ENCODE data around the gene MAGI1.

MAGI1 gene

DNA sequence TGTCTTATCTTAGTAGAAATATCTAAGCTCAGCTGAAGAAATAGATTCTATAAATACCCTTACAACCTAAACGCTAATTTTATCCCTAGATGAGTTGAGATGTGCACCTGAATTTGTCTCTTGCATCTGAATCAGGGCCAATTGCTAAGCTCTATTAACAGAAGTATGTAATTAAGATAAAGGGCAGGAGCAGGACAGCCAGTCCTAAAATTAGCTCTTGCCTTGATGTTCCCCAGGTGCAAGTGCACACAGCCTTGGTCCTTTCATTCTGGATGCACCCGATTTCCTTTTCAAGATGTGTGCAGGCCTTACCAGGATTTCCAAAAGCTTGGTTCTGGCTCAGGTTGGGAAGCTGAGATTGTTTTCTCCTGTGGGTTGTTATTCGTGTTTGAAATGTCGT lies 52.4 kb downstream of the MAGI1 start:
- H3K4me3 ChIP-seq (ENCODE audit: low read depth, low read length) = no peak overlapping the region
- no peak for DNase-seq (ENCODE audit: low read depth)

- no peak for DNase-seq (ENCODE audit: low read depth)
Measured at GRCh38 chr3:65984975-65985374, 53.7 kb downstream of the MAGI1 start.

DNA sequence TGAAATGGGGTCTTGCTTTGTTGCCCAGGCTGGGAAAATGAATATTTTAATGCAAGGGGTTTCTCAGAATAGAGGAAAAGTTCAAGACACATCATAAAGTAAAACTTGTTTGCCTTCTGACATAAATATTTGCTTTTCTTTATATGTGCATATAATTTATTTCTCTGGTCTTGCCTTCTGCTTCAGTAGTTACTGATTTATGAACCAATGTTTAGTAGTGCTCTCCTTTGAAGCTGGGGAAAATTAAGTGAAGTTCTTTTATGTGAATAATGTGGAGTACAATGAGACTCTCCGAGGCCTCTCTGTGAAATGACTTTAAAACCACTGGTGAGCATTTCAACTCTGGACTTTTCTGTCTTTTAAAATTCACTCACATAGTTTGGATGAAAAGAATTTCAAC lies 55.6 kb downstream of the MAGI1 start:
- H3K4me3 ChIP-seq (ENCODE audit: low read depth, low read length) = no peak overlapping the region
- DNase-seq (ENCODE audit: low read depth) = no peak

More at GRCh38 chr3:65984975-65985374, 53.7 kb downstream of the MAGI1 start:
- no peak overlapping the region for H3K4me3 ChIP-seq (ENCODE audit: low read depth, low read length)

DNA sequence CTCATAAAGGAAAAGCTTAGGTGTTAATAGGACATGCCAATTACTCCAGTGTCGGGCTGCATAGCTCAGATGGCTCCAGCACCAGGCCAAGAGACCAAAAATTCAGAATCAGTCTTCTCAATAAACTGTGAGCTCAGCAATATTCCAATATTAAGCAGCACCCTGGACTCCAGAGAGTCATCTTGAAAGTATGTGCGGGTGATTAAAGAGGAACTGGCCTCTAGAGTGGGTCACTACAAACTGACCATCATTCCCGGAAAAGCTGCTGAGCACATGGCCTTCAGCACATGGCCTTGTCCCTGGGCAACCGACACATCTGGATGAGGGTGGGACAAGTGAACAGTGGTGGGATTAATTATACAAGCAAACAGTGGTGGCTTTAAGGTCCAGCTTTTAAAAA lies 59.0 kb downstream of the MAGI1 start:
- H3K4me3 ChIP-seq (ENCODE audit: low read depth, low read length) = no peak overlapping the region
- DNase-seq (ENCODE audit: low read depth) = no peak

DNA sequence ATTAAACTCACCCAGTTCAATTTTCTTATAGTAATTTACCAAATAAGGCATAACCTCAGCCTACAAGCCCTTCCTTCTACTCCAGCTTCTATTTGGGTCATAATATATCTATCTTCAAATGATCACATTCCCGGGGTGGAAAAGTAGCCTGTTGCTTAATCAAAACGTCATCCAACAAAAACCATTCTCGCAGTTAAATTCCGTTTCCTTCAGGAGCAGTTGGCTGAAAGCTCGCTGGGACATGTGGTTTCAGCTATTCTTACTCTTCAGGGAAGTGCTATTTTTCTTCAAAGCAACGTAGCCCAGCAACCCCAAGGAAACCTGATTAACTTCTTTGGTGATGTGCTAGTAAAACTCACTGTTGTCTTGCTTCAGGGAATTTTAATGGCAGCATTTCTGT lies 59.6 kb downstream of the MAGI1 start:
- no peak overlapping the region for H3K4me3 ChIP-seq (ENCODE audit: low read depth, low read length)
- peak; percentile 75 for DNase-seq (ENCODE audit: low read depth)

- DNase-seq (ENCODE audit: low read depth) = no peak
- no peak overlapping the region for H3K4me3 ChIP-seq (ENCODE audit: low read depth, low read length)
Measured at GRCh38 chr3:65978116-65978515, 60.6 kb downstream of the MAGI1 start.

DNA sequence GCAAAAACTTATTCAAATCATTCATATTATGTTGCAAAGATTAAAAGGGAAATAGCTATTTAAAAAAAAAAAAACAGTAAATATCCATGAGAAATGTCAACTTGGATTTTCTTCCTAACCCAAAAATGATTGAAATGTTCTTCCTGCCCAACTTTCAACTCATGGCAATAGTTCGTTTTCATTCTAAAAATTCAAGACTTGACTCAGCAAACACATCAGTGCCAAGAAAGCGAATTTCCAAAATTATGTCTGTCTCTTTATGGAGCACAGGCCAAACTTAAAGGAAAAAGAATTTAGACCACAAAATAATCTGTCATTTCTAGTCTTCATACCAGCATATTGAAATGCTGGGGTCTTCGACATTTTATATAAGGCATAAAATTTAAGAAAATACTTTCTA lies 63.7 kb downstream of the MAGI1 start:
- H3K4me3 ChIP-seq (ENCODE audit: low read depth, low read length) = no peak overlapping the region
- DNase-seq (ENCODE audit: low read depth) = no peak

DNA sequence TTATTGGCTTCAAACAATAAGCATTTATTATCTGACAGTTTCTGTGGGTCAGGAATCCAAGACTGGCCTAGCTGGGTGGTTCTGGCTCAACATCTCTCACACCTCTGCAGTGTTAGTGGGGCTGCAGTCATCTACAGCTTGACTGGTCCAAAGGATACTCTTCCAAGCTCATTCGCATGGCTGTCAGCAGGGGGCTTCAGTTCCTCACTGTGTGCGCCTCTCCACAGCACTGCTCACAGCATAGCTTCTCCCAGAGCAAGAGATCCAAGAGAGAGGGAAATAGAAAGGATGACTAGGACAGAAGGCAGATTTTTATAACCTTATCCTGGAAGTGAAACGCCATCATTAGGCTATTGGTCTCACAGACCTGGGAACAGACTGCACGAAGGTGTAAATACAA lies 64.2 kb downstream of the MAGI1 start:
- no peak for DNase-seq (ENCODE audit: low read depth)
- H3K4me3 ChIP-seq (ENCODE audit: low read depth, low read length) = no peak overlapping the region

- no peak overlapping the region for H3K4me3 ChIP-seq (ENCODE audit: low read depth, low read length)
Measured at GRCh38 chr3:65972765-65973164, 66.0 kb downstream of the MAGI1 start.

DNA sequence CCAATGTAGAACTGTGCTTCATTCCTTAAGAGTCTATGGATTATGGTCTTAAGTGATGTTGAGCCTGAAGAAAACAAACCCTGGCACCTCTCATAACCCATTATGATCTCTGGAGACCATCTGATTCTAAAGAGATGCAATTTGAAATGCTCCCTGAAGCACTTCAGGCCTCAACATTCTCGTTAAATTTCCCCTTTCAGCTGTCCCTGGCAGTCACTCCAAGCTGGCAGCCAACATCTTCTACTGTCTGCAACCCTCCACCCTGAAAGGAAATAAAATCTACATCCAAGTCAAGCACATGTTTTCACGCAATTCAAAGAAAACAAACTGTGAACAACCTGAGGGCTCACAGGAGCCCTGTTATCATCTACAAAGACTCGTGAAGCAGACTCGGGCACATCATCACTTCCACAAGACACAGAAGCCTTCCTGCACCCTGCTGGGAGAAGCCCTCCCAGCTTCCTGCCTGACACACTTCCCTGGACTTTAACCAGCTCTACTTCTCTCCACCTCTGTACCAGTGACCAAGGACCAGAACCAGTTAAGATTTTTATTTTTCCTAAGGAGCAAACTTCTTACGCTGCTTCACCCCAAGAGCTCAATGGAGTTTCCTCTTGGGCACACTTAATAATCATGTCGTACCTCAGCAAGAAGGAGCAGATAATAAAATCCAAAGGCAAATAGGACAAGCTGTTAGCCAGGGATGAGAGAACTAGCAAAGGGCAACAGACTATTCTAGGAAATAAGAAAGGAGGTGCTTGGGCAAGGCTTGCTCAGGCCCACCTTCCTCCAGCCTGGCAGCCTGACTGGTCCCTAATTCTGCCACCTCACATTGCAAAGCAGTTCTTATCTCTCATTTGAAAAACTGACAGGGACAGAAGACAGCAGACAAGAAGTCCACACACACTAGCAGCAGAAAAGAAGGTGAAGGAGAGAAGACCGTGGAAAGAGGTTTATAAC lies 67.1 kb downstream of the MAGI1 start:
- no peak for DNase-seq (ENCODE audit: low read depth)
- H3K4me3 ChIP-seq (ENCODE audit: low read depth, low read length) = no peak overlapping the region

More at GRCh38 chr3:65972765-65973164, 66.0 kb downstream of the MAGI1 start:
- DNase-seq (ENCODE audit: low read depth) = no peak

- H3K4me3 ChIP-seq (ENCODE audit: low read depth, low read length) = no peak overlapping the region
- DNase-seq (ENCODE audit: low read depth) = no peak
Measured at GRCh38 chr3:65968996-65969395, 69.7 kb downstream of the MAGI1 start.

DNA sequence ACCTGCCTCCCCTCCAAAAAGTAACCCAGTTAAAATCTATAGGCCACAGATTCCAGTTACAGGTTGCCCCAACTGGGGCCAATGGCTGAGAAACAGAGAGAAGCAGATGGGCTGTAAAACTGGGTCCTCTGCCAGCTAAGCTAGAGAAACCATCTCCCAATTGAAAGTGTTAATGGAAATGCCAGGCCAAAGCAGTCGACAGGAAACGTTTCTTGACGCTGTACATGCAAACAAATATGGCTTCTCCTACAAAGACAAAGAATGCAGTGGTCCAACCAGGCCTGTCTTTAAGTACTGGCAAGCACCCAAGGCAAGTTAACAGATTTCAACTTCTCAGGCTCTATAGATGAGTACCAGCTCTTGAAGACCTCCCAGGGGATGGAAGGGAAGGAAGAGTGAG lies 71.3 kb downstream of the MAGI1 start:
- DNase-seq (ENCODE audit: low read depth) = no peak

GRCh38 chr3:65964838-65965237 lies 73.9 kb downstream of the MAGI1 start:
- no peak overlapping the region for H3K4me3 ChIP-seq (ENCODE audit: low read depth, low read length)
- no peak for DNase-seq (ENCODE audit: low read depth)

More for the DNA sequence above, 71.3 kb downstream of the MAGI1 start:
- H3K4me3 ChIP-seq (ENCODE audit: low read depth, low read length) = no peak overlapping the region

GRCh38 chr3:65963787-65964677 lies 74.7 kb downstream of the MAGI1 start:
- no peak overlapping the region for H3K4me3 ChIP-seq (ENCODE audit: low read depth, low read length)
- DNase-seq (ENCODE audit: low read depth) = peak; percentile 72

DNA sequence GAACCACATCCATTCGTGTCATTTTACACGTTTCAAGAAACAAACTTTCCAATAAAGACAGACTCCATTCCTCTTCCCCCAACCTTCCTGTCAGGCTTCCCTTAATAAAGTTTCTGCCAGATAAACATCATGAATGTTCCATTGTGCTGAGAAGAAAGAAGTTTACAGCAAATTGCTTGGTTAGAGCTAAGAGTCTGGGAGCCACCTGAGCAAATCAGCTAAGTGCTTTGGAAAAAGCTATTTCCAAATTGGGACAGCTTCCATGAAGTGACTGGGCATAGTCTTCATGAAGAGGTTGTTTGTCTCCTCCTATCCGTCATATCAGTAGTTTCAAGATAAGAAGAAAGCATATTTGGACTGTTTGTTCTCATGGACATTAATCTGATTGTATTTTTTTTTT lies 77.0 kb downstream of the MAGI1 start:
- H3K4me3 ChIP-seq (ENCODE audit: low read depth, low read length) = no peak overlapping the region
- DNase-seq (ENCODE audit: low read depth) = no peak

DNA sequence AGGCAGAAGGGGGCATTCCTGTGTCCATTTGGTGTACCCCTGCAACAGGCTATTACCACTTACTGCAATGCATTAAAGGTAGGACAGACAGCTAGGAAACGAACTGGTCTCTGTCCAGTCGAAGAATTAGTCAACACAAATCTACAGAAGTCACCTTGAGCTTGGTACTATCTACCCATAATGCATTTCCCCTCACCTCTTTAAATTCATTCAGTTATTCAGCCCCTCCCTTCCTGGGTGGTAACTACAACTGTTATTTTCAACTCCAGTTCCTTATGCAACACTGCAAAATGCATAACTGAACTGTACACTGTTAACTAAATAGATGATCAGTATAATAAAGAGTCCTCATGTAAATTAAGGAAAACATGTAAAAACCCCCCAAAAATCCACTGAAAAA lies 77.6 kb downstream of the MAGI1 start:
- DNase-seq (ENCODE audit: low read depth) = no peak
- H3K4me3 ChIP-seq (ENCODE audit: low read depth, low read length) = no peak overlapping the region

DNA sequence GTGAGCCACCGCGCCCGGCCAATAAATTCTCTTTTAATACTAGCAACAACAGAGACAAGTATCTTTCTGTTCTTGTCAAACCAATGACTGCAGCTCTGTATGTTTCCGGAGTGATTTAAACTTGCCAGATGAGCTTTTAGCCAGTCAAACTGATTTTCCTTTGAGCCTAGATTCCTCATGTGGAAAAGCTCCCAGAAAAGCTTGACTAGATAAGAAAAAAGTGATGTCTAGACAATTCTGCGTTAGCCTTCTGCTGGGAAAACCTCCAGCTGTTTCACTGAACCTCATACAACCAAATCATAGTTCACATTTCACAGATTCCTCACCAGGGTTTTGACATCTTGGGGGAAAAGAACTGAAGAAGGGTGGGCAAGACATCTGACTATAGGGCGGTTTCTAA lies 78.6 kb downstream of the MAGI1 start:
- no peak for DNase-seq (ENCODE audit: low read depth)
- H3K4me3 ChIP-seq (ENCODE audit: low read depth, low read length) = no peak overlapping the region

- H3K4me3 ChIP-seq (ENCODE audit: low read depth, low read length) = no peak overlapping the region
- DNase-seq (ENCODE audit: low read depth) = no peak
Measured at GRCh38 chr3:65958216-65958615, 80.5 kb downstream of the MAGI1 start.

DNA sequence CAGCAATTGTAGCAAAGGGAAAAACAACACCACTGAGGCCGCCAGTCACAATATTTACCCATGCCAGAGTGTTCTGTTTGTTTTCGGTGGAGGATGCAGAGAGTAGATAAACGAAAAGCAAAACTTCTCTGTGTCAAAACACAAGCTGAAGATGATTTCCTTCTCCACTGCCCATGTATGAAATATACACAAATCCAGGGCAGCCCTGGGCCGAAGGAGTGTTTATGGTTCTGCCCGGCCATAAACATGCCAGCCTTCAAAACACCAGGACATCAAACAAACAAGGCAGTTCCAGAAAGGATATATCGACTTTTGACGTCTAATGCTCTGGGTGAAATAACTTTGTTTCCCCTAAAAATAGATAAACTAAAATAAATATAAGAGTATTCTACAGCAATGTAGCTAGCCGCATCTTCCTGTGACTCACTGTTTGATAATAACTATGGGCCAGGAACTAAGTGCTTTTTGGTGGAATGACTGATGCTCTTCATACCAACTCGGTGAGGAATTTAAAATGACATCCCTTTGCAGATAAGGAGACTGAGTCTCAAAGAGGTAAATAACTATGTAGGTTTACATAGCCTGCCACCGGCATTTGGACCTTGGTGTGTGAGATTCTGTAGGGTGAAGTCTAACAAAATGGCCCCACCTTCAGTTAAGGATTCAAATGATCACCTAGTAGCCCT lies 82.8 kb downstream of the MAGI1 start:
- no peak overlapping the region for H3K4me3 ChIP-seq (ENCODE audit: low read depth, low read length)
- DNase-seq (ENCODE audit: low read depth) = no peak
